Activated CD8-positive, alpha-beta T cell treated with anti-CD3 and anti-CD28 coated beads for 36 hours (primary cell): Measurements from ENCODE around the gene SLC26A2. TPM values are rescaled to one million over a fixed set of nuclear protein-coding genes. Genes with fewer than 3 reads are reported as not detected.

ENCODE experiments used
- ATAC-seq: fragments of 200-7000 bp; cut with Tn5 transposase; one replicate; pipeline ENCODE4 v1.10.0; 2021; ENCODE audit warnings: mild to moderate bottlenecking, moderate library complexity
- CTCF ChIA-PET: fragments of 350-600 bp; sonication (Branson Sonifier 250); formaldehyde crosslinking; loops from one replicate; lab custom pipeline; 2021; ENCODE audit warnings: antibody characterized with exemption; lab: Charles Lee
- POLR2A ChIA-PET: fragments of 350-600 bp; sonication (Branson Sonifier 250); formaldehyde crosslinking; loops from one replicate; lab custom pipeline; 2021; ENCODE audit warnings: antibody characterized with exemption; lab: Charles Lee
- DNase-seq: peaks from one replicate; pipeline ENCODE4 v3.0.0-alpha.2; 2020
- H3K27ac Mint-ChIP-seq: one replicate; pipeline ENCODE4 v1.8.0; 2021; ENCODE audit warnings: mild to moderate bottlenecking, mixed read lengths
- H3K27me3 Mint-ChIP-seq: one replicate; pipeline ENCODE4 v1.8.0; 2021; ENCODE audit warnings: mixed read lengths
- H3K36me3 Mint-ChIP-seq: one replicate; pipeline ENCODE4 v1.8.0; 2021; ENCODE audit warnings: low read depth, mixed read lengths
- H3K4me1 Mint-ChIP-seq: one replicate; pipeline ENCODE4 v1.8.0; 2021; ENCODE audit warnings: low read depth, mixed read lengths
- H3K4me3 Mint-ChIP-seq: one replicate; pipeline ENCODE4 v1.8.0; 2021; ENCODE audit warnings: mild to moderate bottlenecking, moderate library complexity, mixed read lengths
- H3K9me3 Mint-ChIP-seq: one replicate; pipeline ENCODE4 v1.8.0; 2021; ENCODE audit warnings: mixed read lengths
- CTCF ChIP-seq: fragments of 200-600 bp; IDR thresholded peaks from one replicate; pipeline ENCODE4 v1.8.0; 2022; ENCODE audit warnings: antibody characterized with exemption, mild to moderate bottlenecking
- intact Hi-C: fragments of 100-400 bp; cut with micrococcal nuclease; formaldehyde crosslinking; loops from one replicate; pipeline ENCODE4 v1.10.0; 2022
- total RNA-seq, 2 experiments: library from RNA; stranded (reverse); gene quantifications; one replicate each; pipeline ENCODE4 v1.2.3, GENCODE V29; 2021

The SLC26A2 gene
- total RNA-seq, 2 experiments from 2014 or later, result 5.0 to 5.3 TPM

- no peak for TF ChIP-seq CTCF
- Mint-ChIP-seq H3K4me3 (no peak overlapping the region), H3K9me3 (no peaks in the 10 kb centered on the region), H3K36me3 (peaks cover 2% of the 10 kb centered on the region), H3K27me3 (no peaks in the 10 kb centered on the region), H3K4me1 (peaks cover 14% of the 10 kb centered on the region), H3K27ac (no peak overlapping the region)
- no peak for ATAC-seq
- DNase-seq, result no peak
- intact Hi-C loops, result no loop called here
- POLR2A ChIA-PET, result no interaction called here
- CTCF ChIA-PET, result interaction anchor here (8.0 kb wide), 1 partner anchor 164 kb away, joined by 163 read pairs; no protein-coding TSS in a partner anchor
Measured at GRCh38 chr5:149995385-149996204, 35.0 kb downstream of the SLC26A2 start.

GRCh38 chr5:149996205-149996890 lies 35.8 kb downstream of the SLC26A2 start:
- H3K4me3 Mint-ChIP-seq, result no peak overlapping the region

GRCh38 chr5:149998281-149998680 lies 37.7 kb downstream of the SLC26A2 start:
- TF ChIP-seq CTCF, result no peak
- DNase-seq (no peak), ATAC-seq (no peak)
- Mint-ChIP-seq H3K36me3 (peaks cover 12% of the 10 kb centered on the region), H3K27me3 (no peaks in the 10 kb centered on the region), H3K27ac (peak overlapping the region; percentile 7), H3K4me1 (peaks cover 30% of the 10 kb centered on the region), H3K9me3 (no peaks in the 10 kb centered on the region), H3K4me3 (no peak overlapping the region)
- ChIA-PET POLR2A (interaction anchor here (3.3 kb wide), 1 partner anchor 38 kb away, joined by 36 read pairs; the partner anchor contains the start of gene SLC26A2), CTCF (interaction anchor here (1.2 to 3.3 kb wide), 2 partner anchors 8 to 39 kb away, joined by 5 to 18 read pairs; no protein-coding TSS in a partner anchor)
- intact Hi-C loops, result no loop called here

More at GRCh38 chr5:149996205-149996890, 35.8 kb downstream of the SLC26A2 start:
- ATAC-seq, result no peak
- H3K27ac Mint-ChIP-seq, result no peak overlapping the region
- H3K4me1 Mint-ChIP-seq, result peaks cover 14% of the 10 kb centered on the region
- no peak for TF ChIP-seq CTCF
- no peak for DNase-seq
- ChIA-PET CTCF (interaction anchor here (0.7 to 8.0 kb wide), 3 partner anchors 144 to 265 kb away, joined by 3 to 163 read pairs (median 3); no protein-coding TSS in a partner anchor), POLR2A (no interaction called here)
- peaks cover 2% of the 10 kb centered on the region for H3K36me3 Mint-ChIP-seq
- no peaks in the 10 kb centered on the region for H3K27me3 Mint-ChIP-seq
- no peaks in the 10 kb centered on the region for H3K9me3 Mint-ChIP-seq
- intact Hi-C loops, result no loop called here

GRCh38 chr5:149999359-149999758 lies 38.8 kb downstream of the SLC26A2 start:
- H3K27me3 Mint-ChIP-seq, result no peaks in the 10 kb centered on the region
- ChIA-PET CTCF (interaction anchor here (0.7 to 3.3 kb wide), 7 partner anchors 9 to 165 kb away, joined by 3 to 18 read pairs (median 3); no protein-coding TSS in a partner anchor), POLR2A (interaction anchor here (3.3 kb wide), 1 partner anchor 39 kb away, joined by 36 read pairs; the partner anchor contains the start of gene SLC26A2)

More at GRCh38 chr5:149999359-149999758, 38.8 kb downstream of the SLC26A2 start:
- peaks cover 37% of the 10 kb centered on the region for H3K4me1 Mint-ChIP-seq
- peak overlapping the region; percentile 95 for H3K27ac Mint-ChIP-seq
- intact Hi-C loops, result no loop called here
- DNase-seq (no peak), ATAC-seq (no peak)
- peaks cover 19% of the 10 kb centered on the region for H3K36me3 Mint-ChIP-seq
- peak overlapping the region; percentile 93 for H3K4me3 Mint-ChIP-seq
- H3K9me3 Mint-ChIP-seq, result no peaks in the 10 kb centered on the region
- no peak for TF ChIP-seq CTCF
